WTC11 (cell line): Measurements from ENCODE around the gene IL1RAP. TPM values are rescaled to one million over a fixed set of nuclear protein-coding genes. Genes with fewer than 3 reads are reported as not detected.

Experiments
- ATAC-seq: fragments of 200-7000 bp; cut with Tn5 transposase; 2 replicates; pipeline ENCODE4 v1.10.0; 2021; ENCODE audit warnings: mild to moderate bottlenecking, moderate library complexity
- CTCF ChIA-PET: fragments of 300-600 bp; sonication (Branson Sonifier 250); formaldehyde crosslinking; loops from one replicate; lab custom pipeline; 2021; ENCODE audit warnings: antibody characterized with exemption; lab: Charles Lee
- POLR2A ChIA-PET: fragments of 350-600 bp; sonication (Branson Sonifier 250); formaldehyde crosslinking; loops from one replicate; lab custom pipeline; 2021; ENCODE audit warnings: antibody characterized with exemption; lab: Charles Lee
- DNase-seq: peaks from one replicate; pipeline ENCODE4 v3.0.0; 2021; ENCODE audit warnings: low spot score
- H3K27ac Mint-ChIP-seq: 2 replicates; pipeline ENCODE4 v1.8.0; 2021; ENCODE audit warnings: mixed read lengths
- H3K27me3 Mint-ChIP-seq: 2 replicates; pipeline ENCODE4 v1.8.0; 2021; ENCODE audit warnings: low read depth, mild to moderate bottlenecking, moderate library complexity, mixed read lengths
- H3K36me3 Mint-ChIP-seq: 2 replicates; pipeline ENCODE4 v1.8.0; 2021; ENCODE audit warnings: mixed read lengths
- H3K4me1 Mint-ChIP-seq: 2 replicates; pipeline ENCODE4 v1.8.0; 2022; ENCODE audit warnings: mixed read lengths
- H3K4me3 Mint-ChIP-seq: 2 replicates; pipeline ENCODE4 v1.8.0; 2021; ENCODE audit warnings: mild to moderate bottlenecking, moderate library complexity, mixed read lengths
- H3K9me3 Mint-ChIP-seq: 2 replicates; pipeline ENCODE4 v1.8.0; 2021; ENCODE audit warnings: mixed read lengths
- CTCF ChIP-seq: fragments of 200-600 bp; IDR thresholded peaks from 2 replicates; pipeline ENCODE4 v1.8.0; 2022; ENCODE audit warnings: antibody characterized with exemption
- E2F5 ChIP-seq: sonication (generic); formaldehyde crosslinking; IDR thresholded peaks from 2 replicates; pipeline ENCODE4 v1.8.1; 2022; ENCODE audit warnings: mild to moderate bottlenecking, moderate library complexity, missing genetic modification reagents
- ELF4 ChIP-seq: sonication (generic); formaldehyde crosslinking; IDR thresholded peaks from 2 replicates; pipeline ENCODE4 v1.8.1; 2022; ENCODE audit warnings: low read depth, mild to moderate bottlenecking, moderate library complexity, missing genetic modification reagents
- ESRRA ChIP-seq: sonication (generic); formaldehyde crosslinking; IDR thresholded peaks from 2 replicates; pipeline ENCODE4 v1.8.1; 2022; ENCODE audit warnings: mild to moderate bottlenecking, missing genetic modification reagents, borderline replicate concordance
- GABPB1 ChIP-seq: sonication (generic); formaldehyde crosslinking; IDR thresholded peaks from 2 replicates; pipeline ENCODE4 v1.8.1; 2023; ENCODE audit warnings: mild to moderate bottlenecking, missing genetic modification reagents
- GRHL2 ChIP-seq: fragments of 250-450 bp; sonication (Bioruptor Pico); IDR thresholded peaks from 2 replicates; pipeline ENCODE4 v1.8.0; 2022; ENCODE audit warnings: mild to moderate bottlenecking, moderate library complexity; ENCODE audit not compliant: insufficient replicate concordance, severe bottlenecking
- HMGA2 ChIP-seq: fragments of 250-450 bp; sonication (Bioruptor Pico); IDR thresholded peaks from 2 replicates; pipeline ENCODE4 v1.4.0; 2021; ENCODE audit warnings: mild to moderate bottlenecking, moderate library complexity
- NFATC4 ChIP-seq: fragments of 250-450 bp; sonication (Bioruptor Pico); IDR thresholded peaks from 2 replicates; pipeline ENCODE4 v1.9.0; 2021; ENCODE audit warnings: mild to moderate bottlenecking
- NR2C2 ChIP-seq: sonication (generic); formaldehyde crosslinking; IDR thresholded peaks from 2 replicates; pipeline ENCODE4 v1.8.0; 2022; ENCODE audit warnings: mild to moderate bottlenecking, missing genetic modification reagents
- PRRX2 ChIP-seq: fragments of 250-450 bp; sonication (Bioruptor Pico); IDR thresholded peaks from 2 replicates; pipeline ENCODE4 v1.8.0; 2021; ENCODE audit warnings: mild to moderate bottlenecking
- STAT6 ChIP-seq: sonication (generic); formaldehyde crosslinking; conservative IDR thresholded peaks from 2 replicates; pipeline ENCODE4 v1.8.1; 2023; ENCODE audit warnings: mild to moderate bottlenecking, low read depth, missing genetic modification reagents, moderate library complexity
- TCF7 ChIP-seq: sonication (generic); formaldehyde crosslinking; IDR thresholded peaks from 2 replicates; pipeline ENCODE4 v1.8.0; 2022; ENCODE audit warnings: mild to moderate bottlenecking, low read depth, missing genetic modification reagents, moderate library complexity
- USF2 ChIP-seq: sonication (generic); formaldehyde crosslinking; IDR thresholded peaks from 2 replicates; pipeline ENCODE4 v1.8.1; 2023; ENCODE audit warnings: mild to moderate bottlenecking, missing genetic modification reagents, moderate library complexity
- ZBTB21 ChIP-seq: sonication (generic); formaldehyde crosslinking; IDR thresholded peaks from 2 replicates; pipeline ENCODE4 v1.8.1; 2023; ENCODE audit warnings: mild to moderate bottlenecking, missing genetic modification reagents, borderline replicate concordance
- ZNF232 ChIP-seq: sonication (generic); formaldehyde crosslinking; IDR thresholded peaks from 2 replicates; pipeline ENCODE4 v1.8.0; 2022; ENCODE audit warnings: mild to moderate bottlenecking, missing genetic modification reagents
- ZNF416 ChIP-seq: fragments of 250-450 bp; sonication (Bioruptor Pico); IDR thresholded peaks from 2 replicates; pipeline ENCODE4 v1.9.0; 2021; ENCODE audit warnings: mild to moderate bottlenecking, inconsistent platforms
- ZNF423 ChIP-seq: fragments of 250-450 bp; sonication (Bioruptor Pico); IDR thresholded peaks from 2 replicates; pipeline ENCODE4 v2.1.2; 2022; ENCODE audit warnings: mild to moderate bottlenecking, moderate library complexity
- ZNF425 ChIP-seq: fragments of 250-450 bp; sonication (Bioruptor Pico); conservative IDR thresholded peaks from 2 replicates; pipeline ENCODE4 v1.9.0; 2021; ENCODE audit warnings: mild to moderate bottlenecking
- ZNF532 ChIP-seq: fragments of 250-450 bp; sonication (Bioruptor Pico); IDR thresholded peaks from 2 replicates; pipeline ENCODE4 v1.9.0; 2021; ENCODE audit warnings: mild to moderate bottlenecking, borderline replicate concordance
- total RNA-seq: library from RNA; stranded (reverse); gene quantifications from 3 replicates; pipeline ENCODE4 v1.2.3, GENCODE V29; 2021

IL1RAP gene
- total RNA-seq, 1 experiment from 2014 or later = 4.5 TPM

GRCh38 chr3:190528706-190529105 is 14.8 kb downstream of the IL1RAP start (continued):
- TF ChIP-seq ZNF532 (CRISPR knock-in tag) (no peak), E2F5 (no peak), ESRRA (CRISPR knock-in tag) (no peak), HMGA2 (CRISPR knock-in tag) (no peak), ZBTB21 (no peak), NFATC4 (CRISPR knock-in tag) (no peak), USF2 (no peak), CTCF (no peak), TCF7 (CRISPR knock-in tag) (no peak), ELF4 (no peak), ZNF416 (CRISPR knock-in tag) (no peak)

GRCh38 chr3:190531406-190531805 is 17.5 kb downstream of the IL1RAP start:
- H3K9me3 Mint-ChIP-seq = no peaks in the 10 kb centered on the region
- no peak overlapping the region for H3K27ac Mint-ChIP-seq
- H3K4me3 Mint-ChIP-seq = no peak overlapping the region
- ATAC-seq = no peak
- POLR2A ChIA-PET = no interaction called here
- TF ChIP-seq ZNF423 (CRISPR knock-in tag) = no peak
- TF ChIP-seq GABPB1 (CRISPR knock-in tag) = no peak
- no peak for TF ChIP-seq PRRX2 (CRISPR knock-in tag)
- TF ChIP-seq ZNF232 = no peak
- TF ChIP-seq STAT6 (CRISPR knock-in tag) = no peak
- TF ChIP-seq ZNF425 (CRISPR knock-in tag) = no peak
- no peak for TF ChIP-seq NR2C2
- no peak for TF ChIP-seq GRHL2 (CRISPR knock-in tag)
- TF ChIP-seq, all 79 proteins: peak for 0
- peaks cover 11% of the 10 kb centered on the region for H3K4me1 Mint-ChIP-seq
- DNase-seq = no peak
- no peaks in the 10 kb centered on the region for H3K36me3 Mint-ChIP-seq
- peaks cover 2% of the 10 kb centered on the region; the same call in 1 of the 2 replicates for H3K27me3 Mint-ChIP-seq
- CTCF ChIA-PET = no interaction called here
